B cell (primary cell): ENCODE measurements around the gene OSBP2. TPM values are rescaled to one million over a fixed set of nuclear protein-coding genes. Genes with fewer than 3 reads are reported as not detected.

ENCODE experiments used
- ATAC-seq: fragments of 200-7000 bp; cut with Tn5 transposase; one replicate; pipeline ENCODE4 v1.10.0; 2021; ENCODE audit warnings: low read depth, mild to moderate bottlenecking, moderate number of reproducible peaks, moderate library complexity
- CTCF ChIA-PET: fragments of 350-600 bp; sonication (Branson Sonifier 250); formaldehyde crosslinking; loops from one replicate; lab custom pipeline; 2021; ENCODE audit warnings: antibody characterized with exemption, inconsistent platforms; lab: Charles Lee
- POLR2A ChIA-PET: fragments of 350-600 bp; sonication (Branson Sonifier 250); formaldehyde crosslinking; loops from one replicate; lab custom pipeline; 2021; ENCODE audit warnings: antibody characterized with exemption; lab: Charles Lee
- DNase-seq: peaks from one replicate; pipeline ENCODE4 v3.0.0; 2013
- H2AFZ ChIP-seq: 2 replicates; pipeline ENCODE4 v1.6.1; 2012; ENCODE audit warnings: mild to moderate bottlenecking, low read depth, low read length; ENCODE audit not compliant: insufficient read depth, poor library complexity, severe bottlenecking
- H3K27ac ChIP-seq, 2 donors: 1 replicate in 1 of 2; 2 replicates in 1 of 2; pipeline ENCODE4 v1.5.1; 2012 to 2013; ENCODE audit warnings: low read length in 2 of 2, mild to moderate bottlenecking in 2 of 2, moderate library complexity in 1 of 2
- H3K27me3 ChIP-seq, 4 experiments: fragments of 200-600 bp in 1 of 4; sonication (generic) in 1 of 4; replicated peaks in 1 of 4; 1 replicate in 2 of 4; 2 replicates in 2 of 4; pipeline versions ENCODE4 v1.6.1 to v1.7.0; 2013 to 2016; ENCODE audit warnings: low read length in 3 of 4, mild to moderate bottlenecking in 2 of 4, mixed read lengths in 1 of 4, moderate library complexity in 1 of 4; ENCODE audit not compliant: insufficient read depth in 4 of 4, control insufficient read depth in 3 of 4; ENCODE audit errors: control extremely low read depth in 1 of 4
- H3K36me3 ChIP-seq, 2 experiments: replicated peaks in 1 of 2; 1 replicate in 1 of 2; 2 replicates in 1 of 2; pipeline versions ENCODE4 v1.6.1 to v1.7.1; 2013; ENCODE audit warnings: low read length in 1 of 2; ENCODE audit not compliant: insufficient read depth in 2 of 2, control insufficient read depth in 1 of 2; ENCODE audit errors: control extremely low read depth in 1 of 2, extremely low read depth in 1 of 2
- H3K4me1 ChIP-seq, 2 donors: fragments of 200-600 bp in 1 of 2; sonication (generic) in 1 of 2; 1 replicate in 1 of 2; 2 replicates in 1 of 2; pipeline versions ENCODE4 v1.5.1 to v1.6.1; 2013 to 2017; ENCODE audit warnings: low read length in 2 of 2; ENCODE audit not compliant: control insufficient read depth in 2 of 2, insufficient read depth in 2 of 2
- H3K4me2 ChIP-seq: replicated peaks from 2 replicates; pipeline ENCODE3; 2012; ENCODE audit warnings: mild to moderate bottlenecking, low read depth, low read length; ENCODE audit not compliant: poor library complexity, severe bottlenecking
- H3K4me3 ChIP-seq, 5 experiments: fragments of 200-600 bp in 1 of 5; sonication (generic) in 1 of 5; 1 replicate in 3 of 5; 2 replicates in 2 of 5; pipeline versions ENCODE4 v1.5.1 to v1.7.0; 2011 to 2016; ENCODE audit warnings: low read length in 4 of 5, mild to moderate bottlenecking in 4 of 5, low read depth in 2 of 5, control low read depth in 1 of 5, moderate library complexity in 1 of 5; ENCODE audit not compliant: insufficient read depth in 1 of 5; ENCODE audit errors: control extremely low read depth in 1 of 5, extremely low read depth in 1 of 5
- H3K79me2 ChIP-seq: fragments of 200-600 bp; sonication (generic); one replicate; pipeline ENCODE4 v1.6.0; 2016; ENCODE audit warnings: low read length; ENCODE audit not compliant: control insufficient read depth, insufficient read depth
- H3K9ac ChIP-seq: fragments of 200-600 bp; sonication (generic); 2 replicates; pipeline ENCODE4 v1.6.1; 2017; ENCODE audit warnings: mild to moderate bottlenecking, low read length, moderate library complexity
- H3K9me3 ChIP-seq, 3 donors: one replicate each; pipeline versions ENCODE4 v1.6.1 to v1.7.1; 2013; ENCODE audit warnings: low read length in 2 of 3; ENCODE audit not compliant: control insufficient read depth in 2 of 3, insufficient read depth in 1 of 3; ENCODE audit errors: control extremely low read depth in 1 of 3
- H4K20me1 ChIP-seq: 2 replicates; pipeline ENCODE4 v1.6.0; 2012; ENCODE audit warnings: mild to moderate bottlenecking, low read length; ENCODE audit not compliant: insufficient read depth, control insufficient read depth, poor library complexity, severe bottlenecking
- H3K27ac Mint-ChIP-seq: one replicate; pipeline ENCODE4 v1.8.0; 2021; ENCODE audit warnings: mixed read lengths
- H3K27me3 Mint-ChIP-seq: one replicate; pipeline ENCODE4 v1.8.0; 2021; ENCODE audit warnings: mixed read lengths
- H3K4me1 Mint-ChIP-seq: one replicate; pipeline ENCODE4 v1.8.0; 2021; ENCODE audit warnings: mixed read lengths
- H3K4me3 Mint-ChIP-seq: one replicate; pipeline ENCODE4 v1.8.0; 2021; ENCODE audit warnings: mixed read lengths
- H3K9me3 Mint-ChIP-seq: one replicate; pipeline ENCODE4 v1.8.0; 2022; ENCODE audit warnings: mixed read lengths; ENCODE audit not compliant: insufficient read depth
- CTCF ChIP-seq: fragments of 200-600 bp; IDR thresholded peaks from one replicate; pipeline ENCODE4 v1.8.0; 2022; ENCODE audit warnings: antibody characterized with exemption, mild to moderate bottlenecking
- EZH2 ChIP-seq: IDR thresholded peaks from 2 replicates; pipeline ENCODE4 v1.6.1; 2012; ENCODE audit warnings: borderline replicate concordance, low read depth, mild to moderate bottlenecking, moderate library complexity, low read length; ENCODE audit not compliant: insufficient read depth, poor library complexity, severe bottlenecking
- WGBS: methylation state at CpG from one replicate; pipeline ENCODE4 v1.1.5; 2013; ENCODE audit warnings: missing lambda C conversion rate; ENCODE audit not compliant: insufficient coverage; 5-methylcytosine and 5-hydroxymethylcytosine counted together
- intact Hi-C: fragments of 100-400 bp; cut with micrococcal nuclease; formaldehyde crosslinking; loops from one replicate; pipeline ENCODE4 v1.10.0; 2022
- polyA plus RNA-seq: library from polyadenylated mRNA; depleted of rRNA; stranded (reverse); fragments of >200 nt; gene quantifications from 2 replicates; pipeline ENCODE4 v1.2.3, GENCODE V29; 2012
- total RNA-seq, 2 donors: library from RNA; stranded (reverse); fragments of 120-200 nt in 1 of 2; gene quantifications; 1 replicate in 1 of 2; 2 replicates in 1 of 2; pipeline versions ENCODE4 v1.2.3 to v1.2.4, GENCODE V29; 2013 to 2022

OSBP2 gene
- total and polyA plus RNA-seq, 2 donors (not counting 1 experiment from before 2014, with no cell fraction given), result 0.10 to 1.0 TPM

- no peaks in the 10 kb centered on the region for H3K9me3 ChIP-seq
- no peak overlapping the region for H3K4me3 ChIP-seq
- ChIA-PET CTCF (no interaction called here), POLR2A (no interaction called here)
- H3K4me3 Mint-ChIP-seq, result no peak overlapping the region
- no peaks in the 10 kb centered on the region for H3K4me1 Mint-ChIP-seq
- no peak for ATAC-seq
- H3K27ac Mint-ChIP-seq, result no peak overlapping the region
- no peak overlapping the region for H3K9ac ChIP-seq
- DNase-seq, result no peak
- H3K4me1 ChIP-seq, result no peaks in the 10 kb centered on the region
- TF ChIP-seq EZH2, result no peak
- TF ChIP-seq CTCF, result no peak
- no peaks in the 10 kb centered on the region for H3K27me3 ChIP-seq
- H4K20me1 ChIP-seq, result no peaks in the 10 kb centered on the region
- no peaks in the 10 kb centered on the region for H3K27me3 Mint-ChIP-seq
- no peak overlapping the region for H2AFZ ChIP-seq
- H3K9me3 Mint-ChIP-seq, result no peaks in the 10 kb centered on the region
- WGBS, result 89% methylated on average over 32 of the region's 36 CpGs
- H3K79me2 ChIP-seq, result no peaks in the 10 kb centered on the region
- H3K4me2 ChIP-seq, result no peak overlapping the region
- H3K27ac ChIP-seq, result no peak overlapping the region
- H3K36me3 ChIP-seq, result no peaks in the 10 kb centered on the region
- intact Hi-C loops, result no loop called here
Observed at GRCh38 chr22:30870451-30871345, 176.0 kb downstream of the OSBP2 start.
